ENCODE measurements around the gene MON1B.

The MON1B gene

GRCh38 chr16:77246150-77246549, 55.2 kb downstream of the MON1B start:
- DNase-seq (ENCODE audit: low read depth in 2 of 2) = no peak

GRCh38 chr16:77250400-77250799, 59.4 kb downstream of the MON1B start:
- DNase-seq (ENCODE audit: low read depth in 2 of 2) = no peak
